ENCODE measurements around the gene SPACA4.

SPACA4 gene

GRCh38 chr19:48624067-48624594 lies 17.6 kb downstream of the SPACA4 start:
- peak; percentile 99 for DNase-seq
- H3K4me3 ChIP-seq (ENCODE audit: low read depth, low read length), result peak overlapping the region; percentile 56

GRCh38 chr19:48624791-48625723 lies 18.5 kb downstream of the SPACA4 start:
- peak; percentile 58 for DNase-seq

More at GRCh38 chr19:48624067-48624594, 17.6 kb downstream of the SPACA4 start:
- H3K36me3 ChIP-seq, result peaks cover 12% of the 10 kb centered on the region; the same call in 1 of the 2 replicates
- peak overlapping the region; percentile 85 for H3K27ac ChIP-seq
- no peaks in the 10 kb centered on the region for H3K27me3 ChIP-seq (ENCODE audit: insufficient read depth, low read depth, severe bottlenecking)
- TF ChIP-seq, protein P1, sequence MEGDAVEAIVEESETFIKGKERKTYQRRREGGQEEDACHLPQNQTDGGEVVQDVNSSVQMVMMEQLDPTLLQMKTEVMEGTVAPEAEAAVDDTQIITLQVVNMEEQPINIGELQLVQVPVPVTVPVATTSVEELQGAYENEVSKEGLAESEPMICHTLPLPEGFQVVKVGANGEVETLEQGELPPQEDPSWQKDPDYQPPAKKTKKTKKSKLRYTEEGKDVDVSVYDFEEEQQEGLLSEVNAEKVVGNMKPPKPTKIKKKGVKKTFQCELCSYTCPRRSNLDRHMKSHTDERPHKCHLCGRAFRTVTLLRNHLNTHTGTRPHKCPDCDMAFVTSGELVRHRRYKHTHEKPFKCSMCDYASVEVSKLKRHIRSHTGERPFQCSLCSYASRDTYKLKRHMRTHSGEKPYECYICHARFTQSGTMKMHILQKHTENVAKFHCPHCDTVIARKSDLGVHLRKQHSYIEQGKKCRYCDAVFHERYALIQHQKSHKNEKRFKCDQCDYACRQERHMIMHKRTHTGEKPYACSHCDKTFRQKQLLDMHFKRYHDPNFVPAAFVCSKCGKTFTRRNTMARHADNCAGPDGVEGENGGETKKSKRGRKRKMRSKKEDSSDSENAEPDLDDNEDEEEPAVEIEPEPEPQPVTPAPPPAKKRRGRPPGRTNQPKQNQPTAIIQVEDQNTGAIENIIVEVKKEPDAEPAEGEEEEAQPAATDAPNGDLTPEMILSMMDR (IDR thresholded peaks at IDR 0.05; ENCODE audit: low read depth, low read length), result no peak
- no peaks in the 10 kb centered on the region for H3K9me3 ChIP-seq (ENCODE audit: severe bottlenecking)

DNA sequence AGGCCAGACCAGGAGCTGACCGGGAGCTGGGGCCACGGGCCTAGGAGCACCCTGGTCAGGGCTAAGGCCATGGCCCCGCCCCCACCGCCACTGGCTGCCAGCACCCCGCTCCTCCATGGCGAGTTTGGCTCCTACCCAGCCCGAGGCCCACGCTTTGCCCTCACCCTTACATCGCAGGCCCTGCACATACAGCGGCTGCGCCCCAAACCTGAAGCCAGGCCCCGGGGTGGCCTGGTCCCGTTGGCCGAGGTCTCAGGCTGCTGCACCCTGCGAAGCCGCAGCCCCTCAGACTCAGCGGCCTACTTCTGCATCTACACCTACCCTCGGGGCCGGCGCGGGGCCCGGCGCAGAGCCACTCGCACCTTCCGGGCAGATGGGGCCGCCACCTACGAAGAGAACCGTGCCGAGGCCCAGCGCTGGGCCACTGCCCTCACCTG lies 19.4 kb downstream of the SPACA4 start:
- H3K4me3 ChIP-seq (ENCODE audit: low read depth, low read length), result no peak overlapping the region
- no peak overlapping the region for H3K27ac ChIP-seq
- no peaks in the 10 kb centered on the region for H3K9me3 ChIP-seq (ENCODE audit: severe bottlenecking)
- peaks cover 29% of the 10 kb centered on the region for H3K36me3 ChIP-seq
- no peak for DNase-seq
- TF ChIP-seq, protein P1 (IDR thresholded peaks at IDR 0.05; ENCODE audit: low read depth, low read length), result no peak
- no peaks in the 10 kb centered on the region for H3K27me3 ChIP-seq (ENCODE audit: insufficient read depth, low read depth, severe bottlenecking)

More at GRCh38 chr19:48624791-48625723, 18.5 kb downstream of the SPACA4 start:
- Histone ChIP-seq H3K27me3 (ENCODE audit: insufficient read depth, low read depth, severe bottlenecking) (no peaks in the 10 kb centered on the region), H3K9me3 (ENCODE audit: severe bottlenecking) (no peaks in the 10 kb centered on the region), H3K4me3 (ENCODE audit: low read depth, low read length) (peak overlapping the region; percentile 56), H3K27ac (peak overlapping the region; percentile 85), H3K36me3 (peaks cover 20% of the 10 kb centered on the region)
- TF ChIP-seq, protein P1 (IDR thresholded peaks at IDR 0.05; ENCODE audit: low read depth, low read length), result no peak

- Histone ChIP-seq H3K27me3 (ENCODE audit: insufficient read depth, low read depth, severe bottlenecking) (no peaks in the 10 kb centered on the region), H3K9me3 (ENCODE audit: severe bottlenecking) (no peaks in the 10 kb centered on the region), H3K4me3 (ENCODE audit: low read depth, low read length) (no peak overlapping the region), H3K27ac (no peak overlapping the region), H3K36me3 (peaks cover 38% of the 10 kb centered on the region)
- DNase-seq, result no peak
- TF ChIP-seq, protein P1 (IDR thresholded peaks at IDR 0.05; ENCODE audit: low read depth, low read length), result no peak
Measured at GRCh38 chr19:48627201-48627864, 20.8 kb downstream of the SPACA4 start.

GRCh38 chr19:48627865-48628314 lies 21.3 kb downstream of the SPACA4 start:
- Histone ChIP-seq H3K4me3 (ENCODE audit: low read depth, low read length) (no peak overlapping the region), H3K36me3 (peaks cover 41% of the 10 kb centered on the region), H3K27me3 (ENCODE audit: insufficient read depth, low read depth, severe bottlenecking) (no peaks in the 10 kb centered on the region), H3K27ac (no peak overlapping the region), H3K9me3 (ENCODE audit: severe bottlenecking) (no peaks in the 10 kb centered on the region)
- no peak for DNase-seq
- TF ChIP-seq, protein P1 (IDR thresholded peaks at IDR 0.05; ENCODE audit: low read depth, low read length), result no peak
